Hematopoietic multipotent progenitor cell treated with erythropoietin and hydrocortisone succinate and interleukin-3 and kit ligand, for 4 days (in vitro differentiated cells): ENCODE data around the gene USF2.

Experiments used
- DNase-seq: peaks from one replicate; pipeline ENCODE4 v3.0.0-alpha.2; 2015

The USF2 gene

GRCh38 chr19:35303357-35303915, 34.7 kb downstream of the USF2 start:
- DNase-seq = no peak

- DNase-seq = no peak
Observed at GRCh38 chr19:35304036-35304435, 35.3 kb downstream of the USF2 start.

GRCh38 chr19:35305181-35305580, 36.4 kb downstream of the USF2 start:
- DNase-seq = no peak

GRCh38 chr19:35306473-35307246, 37.9 kb downstream of the USF2 start:
- DNase-seq = peak; percentile 55

- no peak for DNase-seq
Observed at GRCh38 chr19:35307931-35308330, 39.2 kb downstream of the USF2 start.

- no peak for DNase-seq
Observed at GRCh38 chr19:35308910-35309309, 40.1 kb downstream of the USF2 start.

GRCh38 chr19:35309481-35310279, 40.9 kb downstream of the USF2 start:
- DNase-seq = no peak

- no peak for DNase-seq
Observed at GRCh38 chr19:35310331-35310730, 41.6 kb downstream of the USF2 start.

- no peak for DNase-seq
Observed at GRCh38 chr19:35310811-35311465, 42.2 kb downstream of the USF2 start.

GRCh38 chr19:35311901-35312665, 43.3 kb downstream of the USF2 start:
- DNase-seq = no peak

GRCh38 chr19:35313587-35313986, 44.8 kb downstream of the USF2 start:
- DNase-seq = peak; percentile 32

- no peak for DNase-seq
Observed at GRCh38 chr19:35314031-35314430, 45.3 kb downstream of the USF2 start.

GRCh38 chr19:35314858-35315470, 46.2 kb downstream of the USF2 start:
- DNase-seq = no peak

- DNase-seq = no peak
Observed at GRCh38 chr19:35315883-35316282, 47.1 kb downstream of the USF2 start.

GRCh38 chr19:35316560-35316959, 47.8 kb downstream of the USF2 start:
- no peak for DNase-seq

- peak; percentile 12 for DNase-seq
Observed at GRCh38 chr19:35317464-35318043, 48.8 kb downstream of the USF2 start.

GRCh38 chr19:35318679-35319448, 50.1 kb downstream of the USF2 start:
- DNase-seq = peak; percentile 21

GRCh38 chr19:35320065-35320713, 51.4 kb downstream of the USF2 start:
- DNase-seq = peak; percentile 38

- DNase-seq = no peak
Observed at GRCh38 chr19:35321291-35321690, 52.5 kb downstream of the USF2 start.

GRCh38 chr19:35322014-35322413, 53.3 kb downstream of the USF2 start:
- no peak for DNase-seq
